GM19468 (cell line): ENCODE measurements around the gene SMC4.
A peak's percentile ranks its signal among the peaks of the same experiment; 100 is the strongest.
"Not testable (repeated sequence)": the region's sequence is repeated elsewhere in the genome, so short reads cannot be mapped to it uniquely, and the experiment has no call there.

Source experiments
- ATAC-seq: cut with Tn5 transposase; IDR thresholded peaks from one replicate; pipeline ENCODE4 v1.9.1; 2021; ENCODE audit warnings: mild to moderate bottlenecking, moderate library complexity, moderate number of reproducible peaks; ENCODE audit not compliant: unreplicated experiment; ENCODE audit errors: extremely low read depth

SMC4 gene

DNA sequence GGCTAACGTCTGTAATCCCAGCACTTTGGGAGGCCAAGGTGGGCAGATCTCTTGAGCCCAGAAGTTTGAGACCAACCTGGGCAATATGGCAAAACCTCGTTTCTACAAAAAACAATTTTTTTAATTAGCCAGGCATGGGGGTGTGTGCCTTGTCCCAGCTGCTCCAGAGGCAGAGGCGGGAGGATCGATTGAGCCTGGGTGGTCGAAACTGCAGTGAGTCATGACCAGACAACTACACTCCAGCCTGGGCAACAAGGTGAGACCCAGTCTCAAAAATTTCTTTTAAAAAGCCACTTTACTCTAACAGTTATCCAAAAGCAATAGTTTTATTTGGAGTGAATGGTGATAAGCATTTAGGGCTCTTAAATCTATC is 37.6 kb downstream of the SMC4 start:
- no peak for ATAC-seq

DNA sequence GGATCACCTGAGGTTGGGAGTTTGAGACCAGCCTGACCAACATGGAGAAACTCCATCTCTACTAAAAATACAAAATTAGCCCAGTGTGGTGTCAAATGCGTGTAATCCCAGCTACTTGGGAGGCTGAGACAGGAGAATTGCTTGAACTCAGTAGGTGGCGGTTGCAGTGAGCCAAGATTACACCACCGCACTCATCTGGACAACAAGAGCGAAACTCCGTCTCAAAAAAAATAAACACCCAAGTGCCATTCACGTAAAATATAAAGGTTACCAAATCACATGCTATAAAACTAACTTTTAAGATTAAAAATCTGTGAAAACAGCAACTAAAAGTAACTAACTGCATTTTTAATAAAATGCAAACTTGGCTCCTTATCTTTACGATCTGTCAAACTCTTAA is 41.2 kb downstream of the SMC4 start:
- ATAC-seq: no peak

DNA sequence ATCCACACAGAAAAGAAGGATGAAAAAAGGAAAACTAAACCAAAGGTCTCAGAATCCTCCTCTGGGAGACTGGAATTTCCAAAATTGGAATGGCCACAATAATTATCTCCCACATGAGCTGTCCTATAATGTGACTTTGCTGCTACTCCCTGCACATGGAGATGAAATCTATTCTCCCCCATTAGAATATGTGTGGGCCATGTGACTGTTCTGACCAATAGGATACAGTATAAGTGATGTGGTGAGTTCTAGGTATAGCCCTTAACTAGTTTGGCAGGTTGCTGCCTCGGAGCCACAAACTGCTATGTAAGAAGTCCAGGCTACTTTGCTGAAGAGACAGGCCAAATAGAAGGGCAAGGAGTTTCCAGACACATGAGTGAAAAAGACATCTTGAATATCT is 45.0 kb downstream of the SMC4 start:
- ATAC-seq: no peak

DNA sequence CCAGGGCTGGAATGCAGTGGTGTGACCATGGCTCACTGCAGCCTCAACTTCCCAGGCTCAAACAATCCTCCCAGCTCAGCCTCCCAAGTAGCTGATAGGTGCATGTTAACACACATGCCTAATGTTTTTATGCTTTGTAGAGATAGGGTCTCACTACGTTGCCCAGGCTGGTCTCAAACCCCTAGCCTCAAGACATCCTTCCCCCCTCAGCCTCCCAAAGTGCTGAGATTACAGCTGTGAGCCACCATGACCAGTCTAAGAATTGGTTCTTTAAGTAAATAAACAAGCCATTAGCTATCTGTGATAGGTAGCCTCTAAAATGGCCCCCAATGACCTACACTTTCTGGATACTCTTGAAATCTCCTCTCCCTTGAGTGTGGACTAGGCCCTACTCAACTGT is 46.4 kb downstream of the SMC4 start:
- ATAC-seq: no peak

DNA sequence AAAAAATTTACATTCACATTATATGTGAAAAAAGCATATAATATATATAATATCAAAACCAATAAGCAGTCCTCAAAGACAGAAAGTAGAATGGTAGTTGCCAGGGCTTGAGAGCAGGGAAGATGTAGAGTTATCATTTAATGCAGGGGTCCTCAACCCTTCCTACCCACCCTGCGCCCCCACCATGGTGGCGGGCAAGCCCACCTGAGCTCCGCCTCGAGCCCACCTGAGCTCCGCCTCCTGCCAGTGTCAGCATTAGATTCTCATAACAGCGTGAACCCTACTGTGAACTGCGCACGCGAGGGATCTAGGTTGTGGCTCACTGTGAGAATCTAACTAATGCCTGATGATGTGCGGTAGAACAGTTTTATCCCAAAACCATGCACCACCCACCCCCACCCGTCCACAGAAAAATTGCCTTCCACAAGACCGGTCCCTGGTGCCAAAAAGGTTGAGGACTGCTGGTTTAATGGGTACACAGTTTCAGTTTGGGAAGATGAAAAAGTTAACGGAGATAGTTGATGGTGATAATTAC is 47.1 kb downstream of the SMC4 start:
- no peak for ATAC-seq

DNA sequence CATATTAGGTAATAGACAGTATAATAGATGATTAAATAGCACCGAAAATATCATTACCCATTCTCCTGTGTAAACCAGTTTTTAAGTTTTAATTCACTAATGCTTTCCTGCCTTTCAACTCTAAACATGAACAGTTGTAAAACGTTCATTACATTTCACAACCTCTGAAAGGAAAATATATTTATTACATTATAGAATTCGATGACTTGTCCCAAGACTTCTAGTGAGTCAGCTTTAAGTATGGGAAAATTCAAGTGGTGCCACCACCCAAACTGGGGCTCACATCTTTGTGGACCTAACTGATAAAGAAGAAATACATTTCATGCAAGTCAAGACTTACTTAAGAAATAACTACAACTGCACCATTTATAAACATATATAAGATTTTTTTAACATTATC is 48.1 kb downstream of the SMC4 start:
- ATAC-seq: no peak

DNA sequence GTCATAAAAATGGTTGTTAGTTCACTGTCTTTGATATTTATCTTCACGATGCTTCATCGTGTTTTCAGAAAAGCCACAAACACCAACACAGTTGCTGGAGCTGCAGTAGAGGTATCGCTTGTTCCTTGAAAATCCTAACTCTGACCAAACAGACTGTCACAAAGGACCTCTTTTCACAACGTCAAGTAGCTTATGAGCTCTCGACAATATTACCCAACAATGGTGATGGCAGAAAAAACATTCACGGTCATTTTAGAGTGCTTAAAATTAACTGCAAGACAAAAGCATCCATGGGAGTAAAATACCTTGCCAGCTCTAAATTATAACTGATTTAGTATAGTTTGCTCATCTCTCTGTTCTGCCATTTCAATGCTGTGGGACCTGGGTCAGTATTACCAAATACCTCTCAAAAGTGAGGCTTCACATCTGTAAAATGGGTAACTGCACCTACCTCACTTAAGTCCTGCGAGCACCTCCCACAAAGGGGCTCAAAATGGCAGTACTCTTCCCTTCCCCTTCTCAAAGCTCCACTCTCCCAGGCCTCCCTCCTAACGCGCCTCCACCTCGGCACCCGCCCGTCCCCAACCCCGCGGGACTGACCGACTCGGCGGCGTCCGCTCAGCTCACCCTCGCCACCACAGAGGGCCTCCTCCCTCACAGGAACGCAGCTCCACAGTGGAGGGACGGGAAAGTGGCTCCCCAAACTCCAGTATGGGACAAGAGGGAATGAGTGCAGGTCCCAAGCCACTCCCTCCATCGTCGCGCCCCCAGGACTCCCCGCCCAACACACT is 49.6 kb downstream of the SMC4 start:
- ATAC-seq: peak; percentile 6

DNA sequence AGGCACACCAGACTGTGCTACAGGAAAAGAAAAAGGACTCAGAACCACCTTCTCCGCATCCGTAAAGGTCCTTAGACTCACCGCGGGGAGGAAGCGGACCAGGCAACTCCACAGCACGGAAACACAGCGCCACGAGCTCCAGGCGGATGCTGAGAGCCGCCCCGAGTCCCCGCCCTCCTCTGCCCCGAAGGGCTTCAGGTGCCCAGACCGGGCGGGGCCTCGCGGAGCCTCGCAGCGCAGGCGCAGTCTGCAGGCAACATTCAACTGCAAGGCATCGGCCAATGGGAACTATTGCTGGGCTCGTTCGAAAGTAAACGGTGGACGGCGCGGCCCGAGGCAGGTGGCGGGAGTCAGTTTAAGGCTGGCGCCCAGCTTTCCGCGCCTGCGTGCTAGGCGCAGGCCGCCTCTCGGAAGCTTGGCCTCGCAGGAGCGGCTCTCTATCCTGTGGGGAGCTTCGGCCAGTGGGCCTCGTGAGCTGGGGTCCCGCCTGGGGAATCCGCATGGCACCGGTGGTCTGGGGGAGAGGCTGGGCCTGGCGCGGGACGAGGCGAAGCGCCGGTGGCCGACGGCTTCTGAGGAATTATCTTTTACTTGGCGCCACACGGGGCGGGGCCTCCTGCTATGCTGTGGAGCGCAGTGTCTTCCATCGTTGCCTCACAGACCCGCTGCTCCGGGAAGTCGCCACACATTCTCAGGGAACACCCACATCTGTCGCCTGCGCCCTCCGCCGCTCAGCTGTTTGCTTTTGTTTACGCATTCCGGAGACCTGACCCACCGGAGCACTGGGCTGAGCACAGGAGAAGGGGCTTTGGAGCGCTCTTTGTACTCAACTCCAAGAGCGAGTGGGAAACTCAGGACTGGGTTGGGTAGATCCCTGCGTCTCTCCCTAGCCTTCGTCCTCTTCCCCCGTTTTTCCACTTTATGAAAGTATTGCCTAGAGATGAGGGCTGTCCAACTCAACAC is 50.5 kb downstream of the SMC4 start, which contains the start of gene TRIM59:
TSS of gene TRIM59 (minus strand) at position 151 of the 963 bp plus-strand sequence. CDS start 10,603 bp downstream, outside the sequence.
- peak; percentile 97 for ATAC-seq

DNA sequence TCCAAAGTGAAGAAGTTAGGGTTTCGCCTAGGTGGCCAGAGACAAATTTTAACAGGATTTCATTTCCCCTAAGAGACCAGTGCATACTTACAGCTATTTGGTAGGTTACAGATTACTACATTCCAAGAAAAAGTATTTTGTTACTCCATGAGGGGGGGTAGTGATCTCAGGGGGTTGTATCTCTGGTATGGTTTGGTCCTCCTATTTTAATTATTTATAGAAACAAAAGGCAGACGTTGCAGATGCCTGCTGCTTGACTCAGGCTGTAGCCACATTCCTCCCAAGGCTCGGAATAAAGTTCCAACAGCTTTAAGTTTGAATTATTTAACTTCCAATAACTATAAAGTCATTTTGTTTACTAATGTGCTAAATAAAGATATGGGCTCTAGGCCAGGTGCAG is 51.4 kb downstream of the SMC4 start:
- no peak for ATAC-seq

DNA sequence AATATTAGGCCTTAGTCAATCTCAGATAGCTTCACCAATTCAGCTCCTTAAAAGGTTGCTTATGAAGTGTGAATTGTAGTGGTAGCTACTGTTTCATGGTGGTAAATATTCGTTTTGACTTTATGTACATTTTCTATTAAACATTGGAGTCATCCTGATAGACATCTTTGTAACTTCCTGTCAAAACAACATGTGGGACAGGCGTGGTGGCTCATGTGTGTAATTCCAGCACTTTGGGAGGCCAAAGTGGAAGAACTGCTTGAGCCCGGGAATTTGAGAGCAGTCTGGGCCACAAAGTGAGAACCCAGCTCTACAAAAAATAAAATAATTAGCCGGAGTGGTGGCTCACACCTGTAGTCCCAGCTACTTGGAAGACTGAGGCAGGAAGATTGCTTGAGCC is 52.2 kb downstream of the SMC4 start:
- no peak for ATAC-seq

DNA sequence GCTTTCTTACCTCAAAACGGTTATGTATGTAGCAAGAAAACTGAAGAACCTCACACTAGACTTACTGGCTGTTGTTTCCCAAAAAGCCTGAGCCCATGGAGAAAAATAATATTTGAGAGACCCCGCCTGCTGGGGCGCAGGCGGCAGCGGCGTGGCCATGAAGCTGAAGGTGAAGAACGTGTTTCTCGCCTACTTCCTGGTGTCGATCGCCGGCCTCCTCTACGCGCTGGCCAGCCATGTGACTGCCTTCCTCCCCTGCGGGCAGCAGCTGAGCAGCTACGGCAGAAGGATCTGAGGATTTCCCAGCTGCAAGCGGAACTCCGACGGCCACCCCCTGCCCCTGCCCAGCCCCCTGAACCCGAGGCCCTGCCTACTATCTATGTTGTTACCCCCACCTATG is 52.8 kb downstream of the SMC4 start:
- not testable (repeated sequence) for ATAC-seq

DNA sequence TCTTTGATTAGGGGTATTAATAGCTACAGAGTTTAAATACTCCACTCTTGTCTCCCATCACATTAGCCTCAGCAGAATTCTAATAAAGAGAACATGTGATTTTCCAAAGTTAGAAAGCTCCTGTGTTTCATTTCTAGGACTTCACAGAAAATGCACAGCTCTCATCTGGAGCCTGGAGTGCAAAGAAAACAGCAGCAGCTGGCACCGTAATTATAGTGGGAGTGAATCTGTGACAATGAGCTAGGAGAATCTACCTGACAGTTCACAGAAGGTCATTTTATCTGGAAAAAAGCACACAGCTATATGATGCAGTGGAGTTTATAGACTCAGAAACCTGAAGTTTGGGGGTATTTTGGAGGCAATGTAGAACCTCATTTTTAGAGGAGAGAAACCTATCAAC is 55.5 kb downstream of the SMC4 start:
- no peak for ATAC-seq

DNA sequence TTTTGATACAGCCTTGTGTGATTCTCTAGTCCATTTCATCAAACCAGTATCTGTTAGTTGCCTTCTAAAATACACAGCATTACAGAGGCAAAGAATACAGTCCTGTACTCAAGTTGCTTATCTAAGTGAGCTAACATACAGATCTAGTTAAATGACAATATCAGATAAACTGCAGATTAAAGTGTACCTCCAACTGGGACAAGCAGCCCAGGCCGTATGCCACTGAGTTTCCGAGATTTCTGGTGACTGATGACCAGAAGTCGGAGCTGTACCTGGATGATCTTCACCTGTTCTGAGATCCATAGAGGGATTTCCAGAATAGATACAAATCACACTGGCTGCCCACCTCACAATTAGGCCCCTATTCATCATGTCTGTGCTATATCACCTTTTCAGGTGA is 56.4 kb downstream of the SMC4 start:
- ATAC-seq: no peak

DNA sequence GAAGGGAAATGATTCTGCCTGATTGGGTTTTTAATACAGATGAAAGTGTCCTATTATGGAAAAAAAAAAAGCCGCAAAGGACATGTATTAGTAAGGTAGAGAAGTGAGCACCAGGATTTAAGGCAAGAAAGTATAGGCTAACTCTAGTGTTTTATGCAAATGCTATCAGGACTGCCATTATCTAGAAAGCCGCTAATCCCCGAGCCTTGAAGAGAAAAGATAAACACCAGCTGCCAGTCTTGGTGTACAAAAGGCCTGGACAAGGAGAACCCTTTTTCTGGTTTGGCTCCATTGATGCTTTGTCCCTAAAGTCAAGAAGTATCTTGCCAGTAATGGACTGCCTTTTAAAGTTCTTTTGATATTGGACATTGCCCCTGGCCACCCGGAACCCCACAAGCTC is 58.7 kb downstream of the SMC4 start:
- no peak for ATAC-seq

DNA sequence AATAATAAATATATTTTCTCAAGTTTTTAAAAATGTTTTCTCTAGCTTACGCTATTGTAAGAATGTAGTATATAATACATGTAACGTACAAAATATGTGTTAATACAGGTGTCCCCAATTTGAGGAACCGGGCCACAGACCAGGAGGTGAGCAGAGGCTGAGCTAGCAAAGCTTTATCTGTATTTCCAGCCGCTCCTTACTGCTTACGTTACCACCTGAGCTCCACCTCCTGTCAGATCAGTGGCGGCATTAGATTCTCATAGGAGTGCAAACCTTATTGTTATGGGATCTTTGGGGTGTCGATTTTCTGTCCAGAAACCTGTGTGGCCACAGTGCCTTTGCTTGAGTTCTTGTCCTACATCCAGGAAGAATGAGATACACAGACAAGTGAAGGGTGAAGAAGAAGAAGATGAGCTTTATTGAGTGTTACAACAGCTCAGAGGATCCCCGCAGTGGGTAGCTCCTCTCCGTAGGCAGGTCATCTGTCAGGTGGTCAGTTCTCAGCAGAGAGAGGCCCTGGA is 60.1 kb downstream of the SMC4 start:
- no peak for ATAC-seq

DNA sequence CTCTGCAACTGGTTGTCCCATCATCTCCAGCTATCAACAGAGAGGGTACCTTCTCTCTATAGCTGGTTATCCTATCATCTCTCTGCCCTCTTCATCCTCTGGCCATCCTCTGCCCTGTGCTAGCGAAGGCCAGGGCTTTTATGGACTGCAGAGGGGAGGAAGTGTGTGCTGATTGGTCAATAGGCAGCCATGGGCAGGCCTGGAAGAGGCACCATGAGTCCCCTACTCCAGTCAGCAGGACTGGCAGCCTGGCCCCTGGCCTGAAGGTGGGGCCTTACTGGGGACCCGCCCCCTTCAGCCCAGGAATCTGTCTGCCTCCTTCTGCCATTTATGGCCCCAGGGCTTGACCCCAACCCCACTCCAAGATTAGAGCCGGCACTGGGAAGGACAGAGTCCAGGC is 60.6 kb downstream of the SMC4 start:
- no peak for ATAC-seq

DNA sequence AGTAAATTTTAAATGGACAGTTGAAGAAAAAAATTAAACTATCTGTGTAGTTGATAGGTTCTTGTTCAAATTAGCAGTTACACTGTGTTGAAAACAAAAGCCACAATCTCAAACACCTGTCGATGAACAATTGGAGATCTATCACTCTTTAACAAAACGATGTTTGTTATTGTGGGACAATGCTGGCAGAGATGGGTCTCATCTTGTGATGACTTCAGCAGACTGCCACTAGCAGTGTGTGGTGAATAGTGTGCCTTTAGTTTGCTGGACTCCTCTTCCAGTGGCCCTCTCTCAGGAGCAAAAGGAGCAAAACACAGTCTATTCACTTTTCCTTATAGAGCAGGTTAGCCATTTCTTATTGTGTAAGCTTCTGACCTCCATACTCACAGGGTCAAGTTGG is 64.9 kb downstream of the SMC4 start:
- ATAC-seq: no peak

DNA sequence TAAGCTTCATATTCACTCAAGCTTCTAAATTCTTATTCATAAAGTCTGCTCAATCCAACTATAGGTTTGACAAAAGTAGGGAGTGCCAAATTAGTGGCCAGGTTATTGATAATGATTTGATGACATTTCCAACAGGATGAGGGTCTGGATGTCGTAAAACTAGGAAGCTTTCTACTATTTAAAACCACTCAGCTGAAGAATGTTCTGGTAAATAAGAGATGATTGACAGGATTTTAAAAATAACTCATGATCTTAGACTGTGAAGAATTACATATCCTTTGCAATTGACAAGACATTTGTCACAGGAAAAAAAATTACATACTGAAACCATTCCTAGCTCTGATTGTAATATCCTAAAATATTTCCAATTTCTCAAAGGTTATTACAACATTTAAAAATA is 65.5 kb downstream of the SMC4 start:
- no peak for ATAC-seq

DNA sequence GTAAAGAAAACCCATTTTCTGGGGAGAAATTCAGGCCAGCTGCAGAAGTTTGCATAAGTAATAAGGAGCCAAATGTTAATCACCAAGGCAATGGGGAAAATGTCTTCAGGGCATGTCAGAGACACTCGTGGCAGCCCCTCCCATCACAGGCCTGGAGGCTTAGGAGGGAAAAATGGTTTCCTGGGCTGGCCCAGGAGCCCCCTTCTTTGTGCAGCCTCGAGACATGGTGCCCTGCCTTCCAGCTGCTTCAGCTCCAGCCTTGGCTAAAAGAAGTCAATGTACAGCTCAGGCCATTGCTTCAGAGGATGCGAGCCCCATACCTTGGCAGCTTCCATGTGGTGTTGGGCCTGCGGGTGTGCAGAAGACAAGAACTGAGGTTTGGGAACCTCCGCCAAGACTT is 70.7 kb downstream of the SMC4 start:
- ATAC-seq: no peak

DNA sequence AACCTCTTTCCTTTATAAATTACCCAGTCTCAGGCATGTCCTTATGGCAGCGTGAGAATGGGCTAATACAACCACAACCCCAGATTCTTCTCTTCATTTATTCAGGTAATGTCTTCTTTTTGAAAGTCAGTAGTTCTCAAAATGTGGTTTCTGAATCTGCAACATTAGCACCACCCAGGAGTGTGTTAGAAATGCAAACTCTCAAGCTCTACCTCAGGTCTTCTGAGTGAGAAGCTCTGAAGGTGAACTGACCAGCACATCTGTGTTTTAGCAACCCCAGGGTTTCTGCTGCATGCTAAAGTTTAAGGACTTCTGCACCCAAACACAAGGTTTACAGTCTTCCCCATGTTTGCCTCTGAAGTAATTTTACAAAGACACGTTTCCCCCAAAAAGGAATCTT is 72.4 kb downstream of the SMC4 start:
- ATAC-seq: no peak

DNA sequence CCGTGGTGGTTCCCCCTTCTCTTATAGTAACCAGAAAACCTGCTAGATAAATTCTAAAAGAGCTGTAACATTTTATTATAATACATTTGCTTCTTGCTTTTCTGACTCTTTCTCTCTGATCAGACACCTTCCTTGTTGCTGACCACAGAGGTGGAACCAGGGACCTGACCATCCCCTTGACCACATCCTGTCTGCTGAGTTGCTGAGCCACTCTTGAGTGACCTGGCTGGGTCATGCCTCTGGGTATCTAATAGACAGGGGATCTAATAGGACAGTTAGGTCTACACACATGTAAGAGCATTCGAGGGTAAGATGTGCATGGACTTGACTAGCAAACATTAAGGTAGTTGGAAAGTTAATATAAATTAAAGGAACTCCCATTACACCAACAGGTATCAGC is 72.9 kb downstream of the SMC4 start:
- ATAC-seq: no peak
